ENCODE results near the gene CCL17. TPM values are rescaled to one million over a fixed set of nuclear protein-coding genes. Genes with fewer than 3 reads are reported as not detected.

The CCL17 gene
- total and polyA plus RNA-seq, 2 of the 4 experiments (the other 2 are of a cell fraction), result not detected

DNA sequence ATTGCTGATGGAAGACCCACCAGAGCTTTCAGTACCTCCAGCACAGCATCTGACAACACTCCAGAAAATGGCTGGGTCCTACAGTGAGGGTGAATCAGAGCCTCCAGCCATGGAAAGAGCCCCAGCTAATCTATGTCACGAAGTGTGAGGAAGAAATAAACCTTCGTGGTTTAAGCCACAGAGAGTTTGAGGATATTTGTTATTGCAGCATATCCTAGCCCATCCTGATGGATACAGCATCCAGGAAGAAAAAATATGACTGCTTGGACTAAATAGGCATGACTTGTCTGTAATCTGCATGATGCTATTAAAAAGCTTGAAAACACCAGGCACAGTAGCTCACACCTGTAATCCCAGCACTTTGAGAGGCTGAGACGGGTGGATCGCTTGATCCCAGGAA lies 13.3 kb upstream of the CCL17 start:
- no peaks in the 10 kb centered on the region for H4K20me1 ChIP-seq (ENCODE audit: insufficient read depth, low read length)
- POLR2A ChIA-PET (ENCODE audit: unreplicated experiment), result no interaction called here
- BruUV-seq (replicated peaks), result no TSS peak

More for the DNA sequence above, 13.3 kb upstream of the CCL17 start:
- CTCF ChIA-PET, result interaction anchor here (0.6 kb wide), 1 partner anchor 905 kb away, joined by 4 read pairs; no protein-coding TSS in a partner anchor
- dilution Hi-C loops (cut with HindIII; ENCODE audit: low sequenced_read_pairs, unreplicated experiment) (no loop called here), in situ Hi-C loops (cut with MboI; ENCODE audit: low sequenced_read_pairs) (no loop called here), intact Hi-C loops (cut with micrococcal nuclease) (no loop called here)
- no peaks in the 10 kb centered on the region for H3K36me3 ChIP-seq (ENCODE audit: control insufficient read depth, insufficient read depth, low read length)
- H2AK5ac ChIP-seq (ENCODE audit: low read depth, low read length), result no peak overlapping the region
- 24% methylated on average over 2 of the region's 4 CpGs; no CpG with 5 or more reads in 1 of the 2 experiments for WGBS, 2 experiments (ENCODE audit: extremely low coverage in 2 of 2, insufficient read length in 1 of 2)
- H3K4ac ChIP-seq (ENCODE audit: low read depth, low read length), result no peak overlapping the region
- H3K56ac ChIP-seq (ENCODE audit: extremely low read depth, insufficient read depth, low read length), result no peak overlapping the region
- H3K4me2 ChIP-seq (ENCODE audit: low read depth, low read length), result no peak overlapping the region
- H4K8ac ChIP-seq (ENCODE audit: low read depth in 2 of 2, low read length in 2 of 2), result no peak overlapping the region
- no peak overlapping the region for H4K5ac ChIP-seq (ENCODE audit: low read depth, low read length)
- H4K91ac ChIP-seq (ENCODE audit: insufficient read depth, low read depth, low read length), result no peak overlapping the region
- no peak overlapping the region for H2BK5ac ChIP-seq (ENCODE audit: low read depth, low read length, poor library complexity, severe bottlenecking)
- no peak overlapping the region for H3K18ac ChIP-seq (ENCODE audit: low read depth, low read length)
- H2BK120ac ChIP-seq (ENCODE audit: low read depth, low read length), result no peak overlapping the region
- no peak for TF ChIP-seq CHD1 (IDR thresholded peaks at IDR 0.05; ENCODE audit: low read depth, low read length)
- TF ChIP-seq RAD21 (IDR thresholded peaks at IDR 0.05; ENCODE audit: low read length), result no peak
- no peak for TF ChIP-seq MXI1 (IDR thresholded peaks at IDR 0.05; ENCODE audit: borderline replicate concordance, low read depth, low read length)
- no peak for TF ChIP-seq MAZ (IDR thresholded peaks at IDR 0.05; ENCODE audit: borderline replicate concordance, low read depth, low read length)
- TF ChIP-seq POLR2A (IDR thresholded peaks at IDR 0.05; ENCODE audit: low read depth, low read length), result no peak
- TF ChIP-seq MAFK (IDR thresholded peaks at IDR 0.05; ENCODE audit: low read depth, low read length), result no peak
- TF ChIP-seq RFX5 (IDR thresholded peaks at IDR 0.05; ENCODE audit: low read depth, low read length), result no peak
- TF ChIP-seq BHLHE40 (IDR thresholded peaks at IDR 0.05; ENCODE audit: low read depth, low read length), result no peak
- no peak for TF ChIP-seq RCOR1 (IDR thresholded peaks at IDR 0.05; ENCODE audit: insufficient replicate concordance, low read length)
- no peak for TF ChIP-seq CEBPB (IDR thresholded peaks at IDR 0.05; ENCODE audit: low read depth, low read length)
- TF ChIP-seq FOS (IDR thresholded peaks at IDR 0.05; ENCODE audit: low read depth, low read length), result no peak
- no peak for TF ChIP-seq SMC3 (IDR thresholded peaks at IDR 0.05; ENCODE audit: low read depth, low read length)
- TF ChIP-seq, protein P1, sequence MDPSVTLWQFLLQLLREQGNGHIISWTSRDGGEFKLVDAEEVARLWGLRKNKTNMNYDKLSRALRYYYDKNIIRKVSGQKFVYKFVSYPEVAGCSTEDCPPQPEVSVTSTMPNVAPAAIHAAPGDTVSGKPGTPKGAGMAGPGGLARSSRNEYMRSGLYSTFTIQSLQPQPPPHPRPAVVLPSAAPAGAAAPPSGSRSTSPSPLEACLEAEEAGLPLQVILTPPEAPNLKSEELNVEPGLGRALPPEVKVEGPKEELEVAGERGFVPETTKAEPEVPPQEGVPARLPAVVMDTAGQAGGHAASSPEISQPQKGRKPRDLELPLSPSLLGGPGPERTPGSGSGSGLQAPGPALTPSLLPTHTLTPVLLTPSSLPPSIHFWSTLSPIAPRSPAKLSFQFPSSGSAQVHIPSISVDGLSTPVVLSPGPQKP (IDR thresholded peaks at IDR 0.05; ENCODE audit: borderline replicate concordance, low read depth, low read length), result no peak
- H2AFZ ChIP-seq (replicated peaks; ENCODE audit: low read length, poor library complexity), result no peak overlapping the region
- no peak overlapping the region for H3K9ac ChIP-seq (ENCODE audit: low read depth, low read length)
- no peaks in the 10 kb centered on the region for H3K79me1 ChIP-seq (ENCODE audit: low read depth in 1 of 2, low read length in 2 of 2)
- H3K4me1 ChIP-seq (ENCODE audit: control insufficient read depth, insufficient read depth, low read length), result no peaks in the 10 kb centered on the region
- ATAC-seq (ENCODE audit: low read depth) (no peak), DNase-seq (no peak)
- no peak overlapping the region for H2BK20ac ChIP-seq (ENCODE audit: low read depth, low read length)
- no peaks in the 10 kb centered on the region for H3K9me1 ChIP-seq (ENCODE audit: insufficient read depth, low read length)
- no peak overlapping the region for H3K14ac ChIP-seq (replicated peaks; ENCODE audit: low read depth, low read length)
- H3K27ac ChIP-seq (ENCODE audit: insufficient read depth, low read length), result no peak overlapping the region
- peaks cover 3% of the 10 kb centered on the region for H3K9me3 ChIP-seq (ENCODE audit: control insufficient read depth, insufficient read depth, low read length)
- H3K4me3 ChIP-seq (ENCODE audit: insufficient read depth, low read depth, low read length), result no peak overlapping the region
- no peak overlapping the region for H3K23ac ChIP-seq (ENCODE audit: low read depth, low read length)
- H2BK15ac ChIP-seq (ENCODE audit: low read depth, low read length), result no peak overlapping the region
- peaks cover 40% of the 10 kb centered on the region for H3K27me3 ChIP-seq (ENCODE audit: control insufficient read depth, insufficient read depth, low read length)
- H2AK9ac ChIP-seq (replicated peaks; ENCODE audit: low read depth, low read length, poor library complexity), result no peak overlapping the region

Data from IMR-90 (cell line).